A204.1 (cell line): ENCODE measurements around the gene CCNI2.
"Not testable (repeated sequence)": the region's sequence is repeated elsewhere in the genome, so short reads cannot be mapped to it uniquely, and the experiment has no call there.

Source experiments
- FAIRE-seq: peaks from 2 replicates; lab custom pipeline; 2012; peaks lifted over from hg19 to GRCh38; lab: Jason Lieb, UNC

The CCNI2 gene

GRCh38 chr5:132781029-132781428 lies 33.8 kb downstream of the CCNI2 start:
- FAIRE-seq: no peak

DNA sequence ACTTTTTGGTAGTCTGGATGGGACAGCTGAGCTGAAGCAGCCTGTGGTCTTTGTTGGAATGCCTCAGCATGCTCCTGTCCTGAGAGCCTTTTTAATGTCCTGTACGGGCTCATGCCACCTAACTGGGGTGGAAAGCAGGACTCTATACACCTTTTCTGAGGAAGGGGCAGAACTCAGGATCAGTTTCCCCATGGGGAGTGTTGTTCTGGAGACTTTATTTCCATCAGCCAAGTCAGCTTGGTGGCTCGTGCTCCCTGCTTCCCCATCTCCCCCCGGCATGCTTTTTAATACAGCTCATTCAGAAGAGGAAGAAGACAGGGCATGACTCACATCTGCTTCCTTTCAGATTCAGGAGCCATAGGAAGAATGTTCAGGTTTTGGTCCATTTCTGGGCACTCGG lies 34.9 kb downstream of the CCNI2 start:
- no peak for FAIRE-seq

DNA sequence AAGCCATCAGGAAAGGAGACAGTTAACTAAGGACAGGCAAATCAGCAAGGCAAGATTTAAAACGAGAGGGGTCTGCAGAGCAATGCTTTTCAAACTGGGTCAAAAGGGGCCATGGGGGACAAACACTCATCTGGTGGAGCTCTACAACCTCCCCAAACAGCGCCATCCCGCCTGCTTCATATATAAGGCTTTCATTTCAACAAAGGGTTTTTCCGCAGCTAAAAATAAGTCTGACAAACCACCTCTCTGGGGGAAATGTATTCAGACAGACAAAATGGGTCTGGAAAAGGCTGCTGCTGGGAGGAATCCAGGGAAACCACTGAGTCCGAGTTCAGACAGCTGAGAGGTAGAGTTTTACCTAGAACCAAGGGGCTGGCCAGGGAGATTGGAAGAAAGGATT lies 38.1 kb downstream of the CCNI2 start:
- FAIRE-seq: no peak

DNA sequence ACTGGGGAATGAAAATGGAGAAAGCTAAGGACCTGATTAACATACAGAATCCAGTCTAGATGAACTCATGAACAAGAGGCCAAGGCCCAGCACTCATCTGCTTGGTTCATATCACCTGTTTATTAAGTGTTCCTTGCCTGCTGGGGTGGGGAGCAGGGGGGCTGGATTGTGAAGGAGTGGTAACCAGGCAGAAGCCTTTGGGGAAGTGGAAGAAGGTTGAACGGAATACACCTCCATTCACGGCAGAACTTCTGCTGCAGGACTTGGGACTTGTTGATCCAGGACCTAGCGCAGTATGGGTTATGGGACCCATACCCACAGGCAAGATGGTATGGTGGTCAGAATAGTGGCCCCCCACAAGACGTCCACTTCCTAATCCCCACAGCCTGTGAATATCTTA lies 38.6 kb downstream of the CCNI2 start:
- no peak for FAIRE-seq

- FAIRE-seq: no peak
Measured at GRCh38 chr5:132787076-132787475, 39.9 kb downstream of the CCNI2 start.

- no peak for FAIRE-seq
Measured at GRCh38 chr5:132788508-132788907, 41.3 kb downstream of the CCNI2 start.

- FAIRE-seq: no peak
Measured at GRCh38 chr5:132788990-132789886, 42.0 kb downstream of the CCNI2 start.

DNA sequence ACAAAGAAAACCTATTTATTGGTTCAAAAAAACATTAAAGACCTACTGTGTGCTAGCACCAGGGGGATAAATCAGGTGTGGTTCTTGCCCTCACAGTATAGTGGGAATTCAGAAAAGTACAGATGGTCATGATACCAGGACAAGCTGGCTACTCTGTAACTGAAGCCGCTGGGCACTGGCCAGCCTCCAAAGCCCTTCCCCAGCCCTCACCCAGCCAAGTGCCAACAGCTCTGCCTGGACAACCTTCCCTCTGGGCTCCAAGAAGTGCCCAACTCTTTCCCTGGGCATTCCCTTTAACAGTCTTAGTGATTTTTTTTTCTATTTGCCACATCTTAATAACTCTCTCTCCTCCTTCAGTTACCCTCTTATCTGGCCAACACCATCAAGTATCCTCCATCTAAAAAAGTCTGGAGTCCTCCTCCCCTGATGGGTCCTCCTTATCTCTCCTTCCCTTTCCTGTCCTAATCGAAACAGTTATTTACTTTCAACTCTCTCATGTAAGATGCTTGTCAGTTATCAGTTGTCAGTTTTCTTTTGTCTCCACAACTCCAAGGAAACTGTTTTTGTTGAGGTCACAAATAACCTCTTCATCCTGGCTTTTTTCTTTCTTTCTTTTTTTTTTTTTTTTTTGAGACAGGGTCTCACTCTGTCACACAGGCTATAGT lies 43.1 kb downstream of the CCNI2 start:
- FAIRE-seq: no peak

DNA sequence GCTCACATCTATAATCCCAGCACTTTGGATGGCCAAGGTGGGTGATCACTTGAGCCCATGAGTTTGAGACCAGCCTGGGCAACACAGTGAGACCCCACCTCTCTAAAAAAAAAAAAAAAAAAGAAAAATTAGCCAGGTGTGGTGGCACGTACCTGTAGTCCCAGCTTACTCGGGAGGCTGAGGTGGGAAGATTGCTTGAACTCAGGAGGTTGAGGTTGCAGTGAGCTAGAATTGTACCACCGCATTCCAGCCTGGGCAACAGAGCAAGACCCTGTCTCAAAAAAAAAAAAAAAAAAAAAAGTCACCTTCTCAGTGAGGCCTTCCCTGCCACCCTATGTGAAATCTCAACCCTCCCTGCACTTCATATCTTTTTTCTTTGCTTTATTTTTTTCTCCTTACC lies 43.8 kb downstream of the CCNI2 start:
- FAIRE-seq: no peak

DNA sequence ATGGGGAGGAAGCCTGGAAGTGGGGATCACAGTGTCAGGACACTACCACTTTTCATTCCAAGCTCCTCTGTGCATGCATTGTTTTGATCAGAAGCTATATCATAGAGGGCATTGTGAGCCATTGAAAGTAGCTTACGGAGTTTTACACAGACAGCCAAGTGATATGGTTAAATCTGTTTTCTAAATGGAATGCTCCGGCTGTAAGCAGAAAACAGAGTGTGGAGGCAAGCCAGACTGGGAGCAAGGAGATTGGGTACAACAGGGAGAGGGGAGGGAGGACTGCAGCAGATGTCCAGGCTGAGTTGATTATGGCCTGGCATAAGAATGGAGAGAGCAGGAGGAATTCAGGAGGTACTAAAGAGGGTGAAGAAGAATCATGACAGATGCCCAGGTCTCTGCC lies 50.4 kb downstream of the CCNI2 start:
- FAIRE-seq: no peak

- FAIRE-seq: no peak
Measured at GRCh38 chr5:132799392-132799791, 52.2 kb downstream of the CCNI2 start.

DNA sequence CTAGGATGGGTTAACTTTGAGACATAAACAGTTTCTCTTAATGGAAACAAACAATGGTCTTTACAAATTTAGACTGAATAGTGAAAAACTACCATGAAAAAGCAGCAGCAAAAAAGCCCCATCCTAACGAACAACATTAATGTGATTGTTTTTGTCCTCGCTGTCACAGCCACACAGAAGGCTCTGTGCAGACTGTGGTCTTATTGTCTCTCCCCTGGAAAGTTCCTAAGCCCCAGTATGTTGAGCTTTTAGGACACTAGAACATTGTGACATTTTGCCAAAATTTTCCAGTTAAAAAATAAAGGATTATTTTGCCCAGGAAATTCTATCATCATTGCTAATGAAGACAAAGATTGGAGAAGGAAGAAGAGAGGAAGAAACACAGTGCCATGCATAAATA lies 53.3 kb downstream of the CCNI2 start:
- FAIRE-seq: no peak

- no peak for FAIRE-seq
Measured at GRCh38 chr5:132802044-132802684, 54.9 kb downstream of the CCNI2 start.

GRCh38 chr5:132802685-132803066 lies 55.5 kb downstream of the CCNI2 start:
- not testable (repeated sequence) for FAIRE-seq
